ENCODE results near the gene SFT2D2. TPM values are rescaled to one million over a fixed set of nuclear protein-coding genes. Genes with fewer than 3 reads are reported as not detected.

The SFT2D2 gene
- polyA plus RNA-seq, 1 donor (not counting 4 experiments of a cell fraction or from before 2014, with no cell fraction given) = 27.6 TPM

GRCh38 chr1:168263130-168263529, 37.3 kb downstream of the SFT2D2 start:
- H3K36me3 ChIP-seq (ENCODE audit: control insufficient read depth in 2 of 2, extremely low read depth in 1 of 2, insufficient read depth in 2 of 2, low read length in 2 of 2) = no peaks in the 10 kb centered on the region
- no peak overlapping the region for H3K4me2 ChIP-seq (ENCODE audit: control insufficient read depth, extremely low read depth, insufficient read depth, low read depth, low read length)
- FAIRE-seq (no peak), DNase-seq (ENCODE audit: low read depth, low spot score) (no peak)
- H4K20me1 ChIP-seq (ENCODE audit: control insufficient read depth, extremely low read depth, insufficient read depth, low read length) = no peaks in the 10 kb centered on the region
- TF ChIP-seq CTCF (optimal IDR thresholded peaks at IDR 0.05 in 1 of 3, IDR thresholded peaks at IDR 0.05 in 1 of 3, conservative IDR thresholded peaks at IDR 0.05 in 1 of 3; ENCODE audit: extremely low read depth in 1 of 3, insufficient read depth in 2 of 3, low read length in 3 of 3) (no peak), EZH2 (IDR thresholded peaks at IDR 0.05; ENCODE audit: low read length) (no peak)
- no peaks in the 10 kb centered on the region for H3K27me3 ChIP-seq (ENCODE audit: control insufficient read depth, extremely low read depth, insufficient read depth, low read length)
- H3K9me1 ChIP-seq (ENCODE audit: control insufficient read depth, extremely low read depth, insufficient read depth, low read length) = no peaks in the 10 kb centered on the region
- no peak overlapping the region for H3K4me3 ChIP-seq (ENCODE audit: control insufficient read depth in 2 of 3, extremely low read depth in 1 of 3, insufficient read depth in 2 of 3, low read depth in 1 of 3, low read length in 3 of 3)
- H3K4me1 ChIP-seq (ENCODE audit: control insufficient read depth, extremely low read depth, insufficient read depth, low read length) = peaks cover 23% of the 10 kb centered on the region
- H3K9me3 ChIP-seq (ENCODE audit: control insufficient read depth, low read depth, low read length) = no peaks in the 10 kb centered on the region
- H3K9ac ChIP-seq (ENCODE audit: control insufficient read depth, extremely low read depth, insufficient read depth, low read length) = no peak overlapping the region
- H2AFZ ChIP-seq (ENCODE audit: control insufficient read depth, low read length) = no peak overlapping the region
- no peak overlapping the region for H3K27ac ChIP-seq (ENCODE audit: control insufficient read depth, insufficient read depth, low read length)
- dilution Hi-C loops (cut with MboI; ENCODE audit: extremely low pct_ligation_motif_present, low sequenced_read_pairs) = no loop called here
- no peaks in the 10 kb centered on the region for H3K79me2 ChIP-seq (ENCODE audit: control insufficient read depth, insufficient read depth, low read length)

GRCh38 chr1:168264296-168264695, 38.5 kb downstream of the SFT2D2 start:
- no peak overlapping the region for H3K27ac ChIP-seq (ENCODE audit: control insufficient read depth, insufficient read depth, low read length)
- no peak overlapping the region for H3K9ac ChIP-seq (ENCODE audit: control insufficient read depth, extremely low read depth, insufficient read depth, low read length)
- TF ChIP-seq CTCF (optimal IDR thresholded peaks at IDR 0.05 in 1 of 3, IDR thresholded peaks at IDR 0.05 in 1 of 3, conservative IDR thresholded peaks at IDR 0.05 in 1 of 3; ENCODE audit: extremely low read depth in 1 of 3, insufficient read depth in 2 of 3, low read length in 3 of 3) (no peak), EZH2 (IDR thresholded peaks at IDR 0.05; ENCODE audit: low read length) (no peak)
- no peaks in the 10 kb centered on the region for H4K20me1 ChIP-seq (ENCODE audit: control insufficient read depth, extremely low read depth, insufficient read depth, low read length)
- FAIRE-seq (no peak), DNase-seq (ENCODE audit: low read depth, low spot score) (no peak)
- no peak overlapping the region for H2AFZ ChIP-seq (ENCODE audit: control insufficient read depth, low read length)
- no peaks in the 10 kb centered on the region for H3K9me3 ChIP-seq (ENCODE audit: control insufficient read depth, low read depth, low read length)
- no peaks in the 10 kb centered on the region for H3K36me3 ChIP-seq (ENCODE audit: control insufficient read depth in 2 of 2, extremely low read depth in 1 of 2, insufficient read depth in 2 of 2, low read length in 2 of 2)
- H3K4me2 ChIP-seq (ENCODE audit: control insufficient read depth, extremely low read depth, insufficient read depth, low read depth, low read length) = no peak overlapping the region
- H3K4me3 ChIP-seq (ENCODE audit: control insufficient read depth in 2 of 3, extremely low read depth in 1 of 3, insufficient read depth in 2 of 3, low read depth in 1 of 3, low read length in 3 of 3) = no peak overlapping the region
- no peaks in the 10 kb centered on the region for H3K9me1 ChIP-seq (ENCODE audit: control insufficient read depth, extremely low read depth, insufficient read depth, low read length)
- dilution Hi-C loops (cut with MboI; ENCODE audit: extremely low pct_ligation_motif_present, low sequenced_read_pairs) = no loop called here
- no peaks in the 10 kb centered on the region for H3K27me3 ChIP-seq (ENCODE audit: control insufficient read depth, extremely low read depth, insufficient read depth, low read length)
- peaks cover 23% of the 10 kb centered on the region for H3K4me1 ChIP-seq (ENCODE audit: control insufficient read depth, extremely low read depth, insufficient read depth, low read length)
- no peaks in the 10 kb centered on the region for H3K79me2 ChIP-seq (ENCODE audit: control insufficient read depth, insufficient read depth, low read length)

Measured in keratinocyte (primary cell).